ENCODE measurements around the gene MSL3B.

The MSL3B gene

DNA sequence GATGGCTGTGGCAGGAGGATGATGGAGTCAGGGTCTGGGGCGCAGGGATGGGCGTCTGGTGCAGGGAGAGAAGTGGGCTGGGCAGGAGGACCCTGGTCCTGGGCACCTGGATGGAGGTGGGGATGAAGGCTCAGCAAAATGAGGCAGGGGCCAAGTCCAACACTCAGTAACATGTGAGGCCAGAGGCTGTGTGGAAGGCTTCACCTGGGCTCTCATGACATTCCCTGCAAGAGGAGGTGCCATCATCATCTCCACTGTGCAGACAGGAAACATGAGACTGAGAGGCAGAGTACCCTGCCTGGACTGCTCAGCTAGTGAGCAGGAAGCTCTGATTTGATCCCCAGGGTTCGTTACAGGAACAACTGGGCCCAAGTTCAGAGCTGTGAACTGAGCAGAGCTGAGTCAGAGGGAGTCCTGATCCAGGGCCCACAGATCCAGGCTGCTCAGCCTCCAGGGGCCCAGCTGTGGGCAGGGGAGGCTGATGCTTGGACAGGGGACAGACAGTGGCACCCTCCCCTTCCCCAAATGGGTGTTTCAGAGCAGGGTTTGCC lies 50.8 kb downstream of the MSL3B start:
- intact Hi-C loops (cut with micrococcal nuclease): no loop called here
- POLR2A ChIA-PET: interaction anchor here (0.6 kb wide), 1 partner anchor 20 kb away, joined by 3 read pairs; no protein-coding TSS in a partner anchor
- H3K27me3 ChIP-seq (ENCODE audit: control insufficient read depth in 2 of 2, insufficient read depth in 2 of 2, low read length in 2 of 2): peaks cover 0 to 51% of the 10 kb centered on the region in 2 experiments; a peak in 4 of 5 replicates
- no peak overlapping the region for H3K4me2 ChIP-seq (ENCODE audit: insufficient read depth, low read length)
- BruUV-seq (replicated peaks): no TSS peak
- H3K9me3 ChIP-seq (replicated peaks; ENCODE audit: control insufficient read depth, insufficient read depth, low read depth, low read length): no peaks in the 10 kb centered on the region
- DNase-seq (ENCODE audit: extremely low read depth in 1 of 4, low spot score in 3 of 4): no peak
- TF ChIP-seq, protein P1, sequence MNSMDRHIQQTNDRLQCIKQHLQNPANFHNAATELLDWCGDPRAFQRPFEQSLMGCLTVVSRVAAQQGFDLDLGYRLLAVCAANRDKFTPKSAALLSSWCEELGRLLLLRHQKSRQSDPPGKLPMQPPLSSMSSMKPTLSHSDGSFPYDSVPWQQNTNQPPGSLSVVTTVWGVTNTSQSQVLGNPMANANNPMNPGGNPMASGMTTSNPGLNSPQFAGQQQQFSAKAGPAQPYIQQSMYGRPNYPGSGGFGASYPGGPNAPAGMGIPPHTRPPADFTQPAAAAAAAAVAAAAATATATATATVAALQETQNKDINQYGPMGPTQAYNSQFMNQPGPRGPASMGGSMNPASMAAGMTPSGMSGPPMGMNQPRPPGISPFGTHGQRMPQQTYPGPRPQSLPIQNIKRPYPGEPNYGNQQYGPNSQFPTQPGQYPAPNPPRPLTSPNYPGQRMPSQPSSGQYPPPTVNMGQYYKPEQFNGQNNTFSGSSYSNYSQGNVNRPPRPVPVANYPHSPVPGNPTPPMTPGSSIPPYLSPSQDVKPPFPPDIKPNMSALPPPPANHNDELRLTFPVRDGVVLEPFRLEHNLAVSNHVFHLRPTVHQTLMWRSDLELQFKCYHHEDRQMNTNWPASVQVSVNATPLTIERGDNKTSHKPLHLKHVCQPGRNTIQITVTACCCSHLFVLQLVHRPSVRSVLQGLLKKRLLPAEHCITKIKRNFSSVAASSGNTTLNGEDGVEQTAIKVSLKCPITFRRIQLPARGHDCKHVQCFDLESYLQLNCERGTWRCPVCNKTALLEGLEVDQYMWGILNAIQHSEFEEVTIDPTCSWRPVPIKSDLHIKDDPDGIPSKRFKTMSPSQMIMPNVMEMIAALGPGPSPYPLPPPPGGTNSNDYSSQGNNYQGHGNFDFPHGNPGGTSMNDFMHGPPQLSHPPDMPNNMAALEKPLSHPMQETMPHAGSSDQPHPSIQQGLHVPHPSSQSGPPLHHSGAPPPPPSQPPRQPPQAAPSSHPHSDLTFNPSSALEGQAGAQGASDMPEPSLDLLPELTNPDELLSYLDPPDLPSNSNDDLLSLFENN (IDR thresholded peaks at IDR 0.05; ENCODE audit: low read depth in 2 of 2, low read length in 2 of 2): no peak
- no peak for TF ChIP-seq HNRNPUL1 (IDR thresholded peaks at IDR 0.05; ENCODE audit: low read length)
- no peak for TF ChIP-seq ZNF282 (CRISPR knock-in tag; IDR thresholded peaks at IDR 0.05)
- TF ChIP-seq ZNF143 (CRISPR knock-in tag; IDR thresholded peaks at IDR 0.05): no peak
- TF ChIP-seq LCOR (CRISPR knock-in tag; IDR thresholded peaks at IDR 0.05): no peak
- TF ChIP-seq TEAD4 (IDR thresholded peaks at IDR 0.05; ENCODE audit: low read length): no peak
- no peak for TF ChIP-seq TEAD4 (CRISPR knock-in tag; IDR thresholded peaks at IDR 0.05; ENCODE audit: borderline replicate concordance)
- no peak for TF ChIP-seq CEBPG (CRISPR knock-in tag; IDR thresholded peaks at IDR 0.05)
- TF ChIP-seq CEBPG (tag; conservative IDR thresholded peaks at IDR 0.05 in 1 of 2, IDR thresholded peaks at IDR 0.05 in 1 of 2): no peak
- TF ChIP-seq ILK (tag; IDR thresholded peaks at IDR 0.05; ENCODE audit: borderline replicate concordance, low read depth): no peak
- TF ChIP-seq HNRNPK (IDR thresholded peaks at IDR 0.05; ENCODE audit: low read depth, low read length, poor library complexity, severe bottlenecking): no peak
- TF ChIP-seq MED1 (CRISPR knock-in tag; IDR thresholded peaks at IDR 0.05; ENCODE audit: borderline replicate concordance): no peak
- TF ChIP-seq, protein P2, sequence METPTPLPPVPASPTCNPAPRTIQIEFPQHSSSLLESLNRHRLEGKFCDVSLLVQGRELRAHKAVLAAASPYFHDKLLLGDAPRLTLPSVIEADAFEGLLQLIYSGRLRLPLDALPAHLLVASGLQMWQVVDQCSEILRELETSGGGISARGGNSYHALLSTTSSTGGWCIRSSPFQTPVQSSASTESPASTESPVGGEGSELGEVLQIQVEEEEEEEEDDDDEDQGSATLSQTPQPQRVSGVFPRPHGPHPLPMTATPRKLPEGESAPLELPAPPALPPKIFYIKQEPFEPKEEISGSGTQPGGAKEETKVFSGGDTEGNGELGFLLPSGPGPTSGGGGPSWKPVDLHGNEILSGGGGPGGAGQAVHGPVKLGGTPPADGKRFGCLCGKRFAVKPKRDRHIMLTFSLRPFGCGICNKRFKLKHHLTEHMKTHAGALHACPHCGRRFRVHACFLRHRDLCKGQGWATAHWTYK (CRISPR knock-in tag; IDR thresholded peaks at IDR 0.05): no peak
- TF ChIP-seq KLF16 (IDR thresholded peaks at IDR 0.05): no peak
- TF ChIP-seq POLR3G (IDR thresholded peaks at IDR 0.05; ENCODE audit: extremely low read depth, insufficient read length, insufficient replicate concordance): no peak
- no peak for TF ChIP-seq ZNF3 (CRISPR knock-in tag; IDR thresholded peaks at IDR 0.05)
- no peak for TF ChIP-seq POLR2A (conservative IDR thresholded peaks at IDR 0.05)
- no peak for TF ChIP-seq RBM22 (IDR thresholded peaks at IDR 0.05; ENCODE audit: low read depth, low read length, poor library complexity, severe bottlenecking)
- TF ChIP-seq CBX5 (IDR thresholded peaks at IDR 0.05; ENCODE audit: borderline replicate concordance, low read depth): no peak
- H4K20me1 ChIP-seq (replicated peaks; ENCODE audit: control insufficient read depth, insufficient read depth, low read length): no peaks in the 10 kb centered on the region; the same call in 1 of the 2 replicates
- no peak overlapping the region for H3K4me3 ChIP-seq
- no peaks in the 10 kb centered on the region; a peak in 1 of 5 replicates for H3K4me1 ChIP-seq (replicated peaks in 1 of 2; ENCODE audit: control insufficient read depth in 2 of 2, insufficient read depth in 2 of 2, low read length in 2 of 2)
- in situ Hi-C loops (cut with MboI): no loop called here
- no peaks in the 10 kb centered on the region for H3K79me2 ChIP-seq (ENCODE audit: control insufficient read depth, insufficient read depth, low read length)
- no peaks in the 10 kb centered on the region for H3K36me3 ChIP-seq (ENCODE audit: control insufficient read depth, insufficient read depth, low read length)
- FAIRE-seq: no peak
- ATAC-seq: no peak
- H2AFZ ChIP-seq (ENCODE audit: low read depth, low read length): no peak overlapping the region
- CTCF ChIA-PET (ENCODE audit: low intra/inter-chr PET ratio): no interaction called here
- H3K9ac ChIP-seq (ENCODE audit: insufficient read depth in 1 of 2, low read depth in 2 of 2, low read length in 2 of 2): no peak overlapping the region
- no peak overlapping the region for H3K27ac ChIP-seq (ENCODE audit: extremely low read depth, low read depth, low read length)
- 10% methylated on average over 3 of the region's 3 CpGs for WGBS (ENCODE audit: insufficient coverage, low coverage, missing lambda C conversion rate)
- H3K9me1 ChIP-seq (ENCODE audit: control insufficient read depth, insufficient read depth, low read length): no peaks in the 10 kb centered on the region

Data from K562 (cell line).